Naive B cell (primary cell): ENCODE measurements around the gene SMARCB1. TPM values are rescaled to one million over a fixed set of nuclear protein-coding genes. Genes with fewer than 3 reads are reported as not detected.
"Not testable (repeated sequence)": the region's sequence is repeated elsewhere in the genome, so short reads cannot be mapped to it uniquely, and the experiment has no call there.

Experiments used
- ATAC-seq, 2 donors: fragments of 150-1000 bp; cut with Tn5 transposase; 2 replicates each; pipeline ENCODE4 v1.10.0; 2021; ENCODE audit warnings: low read depth in 2 of 2, mild to moderate bottlenecking in 2 of 2, moderate library complexity in 2 of 2
- DNase-seq: peaks from one replicate; pipeline ENCODE4 v3.0.0; 2022
- H3K27ac Mint-ChIP-seq, 6 donors: one replicate each; pipeline ENCODE4 v1.8.0; 2020 to 2022; ENCODE audit warnings: mild to moderate bottlenecking in 6 of 6, mixed read lengths in 6 of 6, moderate library complexity in 5 of 6, inconsistent platforms in 2 of 6
- H3K27me3 Mint-ChIP-seq, 3 donors: one replicate each; pipeline ENCODE4 v1.8.0; 2021 to 2022; ENCODE audit warnings: mixed read lengths in 3 of 3, mild to moderate bottlenecking in 1 of 3
- H3K36me3 Mint-ChIP-seq, 2 donors: one replicate each; pipeline ENCODE4 v1.8.0; 2020 to 2022; ENCODE audit warnings: mixed read lengths in 2 of 2, inconsistent platforms in 1 of 2, mild to moderate bottlenecking in 1 of 2
- H3K4me1 Mint-ChIP-seq, 3 donors: one replicate each; pipeline ENCODE4 v1.8.0; 2020 to 2022; ENCODE audit warnings: mixed read lengths in 3 of 3, inconsistent platforms in 1 of 3, mild to moderate bottlenecking in 1 of 3, moderate library complexity in 1 of 3
- H3K4me3 Mint-ChIP-seq, 8 donors: one replicate each; pipeline ENCODE4 v1.8.0; 2020 to 2022; ENCODE audit warnings: mild to moderate bottlenecking in 8 of 8, mixed read lengths in 8 of 8, moderate library complexity in 8 of 8, inconsistent platforms in 2 of 8
- H3K9me3 Mint-ChIP-seq, 7 donors: one replicate each; pipeline ENCODE4 v1.8.0; 2020 to 2022; ENCODE audit warnings: mixed read lengths in 7 of 7, mild to moderate bottlenecking in 5 of 7, inconsistent platforms in 2 of 7, moderate library complexity in 1 of 7
- polyA plus RNA-seq, 6 donors: library from polyadenylated mRNA; unstranded; fragments of 300-500 nt; fragmentation: Illumina TruSeq; gene quantifications; one replicate each; pipeline ENCODE4 v1.2.3, GENCODE V29; 2021; ENCODE audit warnings: low read depth in 6 of 6

The SMARCB1 gene
- polyA plus RNA-seq, 6 donors from 2014 or later: 73.0 to 90.9 (median 78.1) TPM

- DNase-seq, H3K36me3 Mint-ChIP-seq, H3K9me3 Mint-ChIP-seq, H3K27me3 Mint-ChIP-seq, ATAC-seq, H3K4me3 Mint-ChIP-seq: not testable (repeated sequence)
- H3K27ac Mint-ChIP-seq: peak overlapping the region in 1 of 6 donors; percentile 47
- H3K4me1 Mint-ChIP-seq: peaks cover 23 to 38% (median 33%) of the 10 kb centered on the region in 3 donors
Measured at GRCh38 chr22:23860187-23860586, 73.4 kb downstream of the SMARCB1 start.

GRCh38 chr22:23862103-23862502 is 75.3 kb downstream of the SMARCB1 start:
- ATAC-seq: no peak
- H3K27ac Mint-ChIP-seq: peak overlapping the region in 3 of 6 donors; percentile 49 to 85 (median 53)
- H3K4me1 Mint-ChIP-seq: peaks cover 19 to 32% (median 28%) of the 10 kb centered on the region in 3 donors
- peak overlapping the region in 3 of 8 donors; percentile 12 to 80 (median 35) for H3K4me3 Mint-ChIP-seq
- H3K27me3 Mint-ChIP-seq: no peaks in the 10 kb centered on the region
- H3K36me3 Mint-ChIP-seq: peaks cover 0 to 8% of the 10 kb centered on the region in 2 donors
- no peaks in the 10 kb centered on the region for H3K9me3 Mint-ChIP-seq
- DNase-seq: peak; percentile 22

- ATAC-seq, H3K4me3 Mint-ChIP-seq, H3K9me3 Mint-ChIP-seq, H3K27me3 Mint-ChIP-seq, H3K27ac Mint-ChIP-seq, DNase-seq: not testable (repeated sequence)
- peaks cover 4 to 27% (median 11%) of the 10 kb centered on the region in 3 donors for H3K4me1 Mint-ChIP-seq
- peaks cover 12 to 17% of the 10 kb centered on the region in 2 donors for H3K36me3 Mint-ChIP-seq
Measured at GRCh38 chr22:23864499-23865154, 77.9 kb downstream of the SMARCB1 start.

- Mint-ChIP-seq H3K9me3 (no peaks in the 10 kb centered on the region), H3K27ac (no peak overlapping the region), H3K36me3 (peaks cover 9 to 18% of the 10 kb centered on the region in 2 donors), H3K27me3 (no peaks in the 10 kb centered on the region), H3K4me3 (no peak overlapping the region), H3K4me1 (peaks cover 0 to 14% (median 0%) of the 10 kb centered on the region in 3 donors)
- DNase-seq: no peak
- no peak for ATAC-seq
Measured at GRCh38 chr22:23868580-23868979, 81.8 kb downstream of the SMARCB1 start.

- no peak overlapping the region for H3K27ac Mint-ChIP-seq
- no peak for ATAC-seq
- peaks cover 0 to 7% (median 3%) of the 10 kb centered on the region in 3 donors for H3K4me1 Mint-ChIP-seq
Measured at GRCh38 chr22:23874871-23875270, 88.1 kb downstream of the SMARCB1 start.

GRCh38 chr22:23875801-23876200 is 89.0 kb downstream of the SMARCB1 start:
- H3K36me3 Mint-ChIP-seq: peaks cover 6 to 28% of the 10 kb centered on the region in 2 donors
- H3K4me1 Mint-ChIP-seq: peaks cover 0 to 7% (median 3%) of the 10 kb centered on the region in 3 donors
- no peak for ATAC-seq
- no peaks in the 10 kb centered on the region for H3K27me3 Mint-ChIP-seq
- peak overlapping the region in 1 of 6 donors; percentile 38 for H3K27ac Mint-ChIP-seq
- DNase-seq: no peak
- no peaks in the 10 kb centered on the region for H3K9me3 Mint-ChIP-seq
- H3K4me3 Mint-ChIP-seq: no peak overlapping the region

More at GRCh38 chr22:23874871-23875270, 88.1 kb downstream of the SMARCB1 start:
- peaks cover 8 to 28% of the 10 kb centered on the region in 2 donors for H3K36me3 Mint-ChIP-seq
- H3K4me3 Mint-ChIP-seq: no peak overlapping the region
- no peak for DNase-seq
- no peaks in the 10 kb centered on the region for H3K9me3 Mint-ChIP-seq
- H3K27me3 Mint-ChIP-seq: no peaks in the 10 kb centered on the region

GRCh38 chr22:23877566-23877965 is 90.8 kb downstream of the SMARCB1 start:
- ATAC-seq: no peak
- Mint-ChIP-seq H3K36me3 (peaks cover 10 to 41% of the 10 kb centered on the region in 2 donors), H3K27me3 (no peaks in the 10 kb centered on the region)

GRCh38 chr22:23878219-23878618 is 91.5 kb downstream of the SMARCB1 start:
- Mint-ChIP-seq H3K9me3 (no peaks in the 10 kb centered on the region), H3K4me3 (no peak overlapping the region), H3K27me3 (no peaks in the 10 kb centered on the region), H3K4me1 (peaks cover 0 to 12% (median 7%) of the 10 kb centered on the region in 3 donors), H3K36me3 (peaks cover 10 to 41% of the 10 kb centered on the region in 2 donors), H3K27ac (no peak overlapping the region)
- no peak for ATAC-seq
- no peak for DNase-seq

More at GRCh38 chr22:23877566-23877965, 90.8 kb downstream of the SMARCB1 start:
- H3K27ac Mint-ChIP-seq: no peak overlapping the region
- H3K4me3 Mint-ChIP-seq: no peak overlapping the region
- DNase-seq: no peak
- H3K9me3 Mint-ChIP-seq: no peaks in the 10 kb centered on the region
- H3K4me1 Mint-ChIP-seq: peaks cover 0 to 12% (median 7%) of the 10 kb centered on the region in 3 donors

- DNase-seq (no peak), ATAC-seq (no peak)
- Mint-ChIP-seq H3K4me1 (peaks cover 0 to 8% (median 0%) of the 10 kb centered on the region in 3 donors), H3K27me3 (no peaks in the 10 kb centered on the region), H3K4me3 (no peak overlapping the region), H3K27ac (no peak overlapping the region), H3K36me3 (peaks cover 14 to 21% of the 10 kb centered on the region in 2 donors), H3K9me3 (no peaks in the 10 kb centered on the region)
Measured at GRCh38 chr22:23882370-23882769, 95.6 kb downstream of the SMARCB1 start.

- Mint-ChIP-seq H3K36me3 (peaks cover 14% of the 10 kb centered on the region in 2 donors), H3K27me3 (no peaks in the 10 kb centered on the region), H3K9me3 (no peaks in the 10 kb centered on the region), H3K4me1 (peaks cover 0 to 8% (median 0%) of the 10 kb centered on the region in 3 donors), H3K4me3 (no peak overlapping the region), H3K27ac (no peak overlapping the region)
- DNase-seq (no peak), ATAC-seq (no peak)
Measured at GRCh38 chr22:23883658-23884057, 96.9 kb downstream of the SMARCB1 start.

GRCh38 chr22:23884140-23884539 is 97.4 kb downstream of the SMARCB1 start:
- Mint-ChIP-seq H3K27ac (no peak overlapping the region), H3K9me3 (no peaks in the 10 kb centered on the region), H3K4me3 (no peak overlapping the region), H3K36me3 (peaks cover 14% of the 10 kb centered on the region in 2 donors), H3K4me1 (peaks cover 0 to 8% (median 0%) of the 10 kb centered on the region in 3 donors), H3K27me3 (no peaks in the 10 kb centered on the region)
- DNase-seq (no peak), ATAC-seq (no peak)

Other genes starting within 250 kb of the SMARCB1 start
- gene IGLL1, start 206.7 kb upstream of the SMARCB1 start, polyA plus RNA-seq: not detected
- under 1 TPM in 2 of 6 donors, not detected in 4; 0.21 to 0.23 TPM for gene DRICH1, start 154.6 kb upstream of the SMARCB1 start, polyA plus RNA-seq
- gene RGL4, start 96.0 kb upstream of the SMARCB1 start, polyA plus RNA-seq: 1 to 10 TPM in 5 of 6 donors, under 1 TPM in 1; 0.78 to 3.9 (median 1.9) TPM
- gene ZNF70, start 35.9 kb upstream of the SMARCB1 start, polyA plus RNA-seq: 1 to 10 TPM in 1 of 6 donors, under 1 TPM in 4, not detected in 1; 0.22 to 1.0 (median 0.47) TPM
- 1,000 to 10,000 TPM in 5 of 6 donors, 100 to 1,000 TPM in 1; 910 to 1,673 (median 1,335) TPM for gene VPREB3, start 32.5 kb upstream of the SMARCB1 start, polyA plus RNA-seq
- gene C22orf15, start 24.0 kb upstream of the SMARCB1 start, polyA plus RNA-seq: 1 to 10 TPM in 2 of 6 donors, under 1 TPM in 2, not detected in 2; 0.13 to 4.9 (median 1.0) TPM
- gene CHCHD10, start 19.0 kb upstream of the SMARCB1 start, polyA plus RNA-seq: 10 to 100 TPM; 36.3 to 65.9 (median 62.6) TPM
- gene MMP11, start 14.1 kb upstream of the SMARCB1 start, polyA plus RNA-seq: 10 to 100 TPM; 10.2 to 18.9 (median 14.2) TPM
- 10 to 100 TPM; 25.2 to 33.9 (median 26.4) TPM for gene DERL3, start 52.0 kb downstream of the SMARCB1 start, polyA plus RNA-seq
- gene SLC2A11, start 70.9 kb downstream of the SMARCB1 start, polyA plus RNA-seq: 10 to 100 TPM in 4 of 6 donors, 1 to 10 TPM in 2; 7.0 to 15.9 (median 10.9) TPM
- gene MIF, start 107.4 kb downstream of the SMARCB1 start, polyA plus RNA-seq: 1,000 to 10,000 TPM in 2 of 6 donors, 100 to 1,000 TPM in 4; 853 to 1,113 (median 946) TPM
- not detected for gene GSTT2B, start 174.2 kb downstream of the SMARCB1 start, polyA plus RNA-seq
- 1 to 10 TPM in 5 of 6 donors, under 1 TPM in 1; 0.89 to 5.3 (median 1.3) TPM for gene DDTL, start 179.9 kb downstream of the SMARCB1 start, polyA plus RNA-seq
- 100 to 1,000 TPM; 111 to 156 (median 127) TPM for gene DDT, start 187.5 kb downstream of the SMARCB1 start, polyA plus RNA-seq
- gene GSTT2, start 193.2 kb downstream of the SMARCB1 start, polyA plus RNA-seq: not detected
- not detected for gene GSTT4, start 218.5 kb downstream of the SMARCB1 start, polyA plus RNA-seq
- 1 to 10 TPM; 3.9 to 8.0 (median 5.0) TPM for gene CABIN1, start 224.3 kb downstream of the SMARCB1 start, polyA plus RNA-seq